Measurements from ENCODE around the gene ZNF492.
"Not testable (repeated sequence)": the region's sequence is repeated elsewhere in the genome, so short reads cannot be mapped to it uniquely, and the experiment has no call there.

The ZNF492 gene

DNA sequence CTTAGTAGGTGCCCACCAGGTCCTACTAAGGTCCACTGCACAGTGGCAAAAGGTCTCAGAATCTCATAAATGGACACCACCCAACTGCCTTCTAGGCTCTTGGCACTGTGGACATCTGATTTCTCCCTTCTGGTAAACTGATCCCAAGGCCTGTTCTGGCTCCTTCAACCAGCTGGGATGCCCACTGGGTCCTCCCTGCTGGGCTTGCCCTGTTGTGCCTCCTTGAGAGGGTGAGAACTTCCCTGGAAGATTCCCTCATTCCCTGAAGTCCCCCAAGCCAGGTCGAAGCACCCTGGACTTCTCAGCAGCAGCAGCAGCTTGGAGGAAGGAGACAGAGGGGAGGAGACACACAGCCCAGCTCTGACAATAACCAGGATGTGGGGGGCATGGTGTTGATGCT lies 6.6 kb upstream of the ZNF492 start:
- no peak for TF ChIP-seq EZH2phosphoT487 (IDR thresholded peaks at IDR 0.05; ENCODE audit: low read depth)
- TF ChIP-seq, protein P1, sequence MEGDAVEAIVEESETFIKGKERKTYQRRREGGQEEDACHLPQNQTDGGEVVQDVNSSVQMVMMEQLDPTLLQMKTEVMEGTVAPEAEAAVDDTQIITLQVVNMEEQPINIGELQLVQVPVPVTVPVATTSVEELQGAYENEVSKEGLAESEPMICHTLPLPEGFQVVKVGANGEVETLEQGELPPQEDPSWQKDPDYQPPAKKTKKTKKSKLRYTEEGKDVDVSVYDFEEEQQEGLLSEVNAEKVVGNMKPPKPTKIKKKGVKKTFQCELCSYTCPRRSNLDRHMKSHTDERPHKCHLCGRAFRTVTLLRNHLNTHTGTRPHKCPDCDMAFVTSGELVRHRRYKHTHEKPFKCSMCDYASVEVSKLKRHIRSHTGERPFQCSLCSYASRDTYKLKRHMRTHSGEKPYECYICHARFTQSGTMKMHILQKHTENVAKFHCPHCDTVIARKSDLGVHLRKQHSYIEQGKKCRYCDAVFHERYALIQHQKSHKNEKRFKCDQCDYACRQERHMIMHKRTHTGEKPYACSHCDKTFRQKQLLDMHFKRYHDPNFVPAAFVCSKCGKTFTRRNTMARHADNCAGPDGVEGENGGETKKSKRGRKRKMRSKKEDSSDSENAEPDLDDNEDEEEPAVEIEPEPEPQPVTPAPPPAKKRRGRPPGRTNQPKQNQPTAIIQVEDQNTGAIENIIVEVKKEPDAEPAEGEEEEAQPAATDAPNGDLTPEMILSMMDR (IDR thresholded peaks at IDR 0.05; ENCODE audit: low read depth, low read length): no peak
- no peaks in the 10 kb centered on the region for H3K36me3 ChIP-seq (replicated peaks; ENCODE audit: low read depth, low read length)
- H3K9me3 ChIP-seq (ENCODE audit: insufficient read depth, low read length): no peaks in the 10 kb centered on the region
- H3K4me3 ChIP-seq (ENCODE audit: low read length): no peak overlapping the region
- no peaks in the 10 kb centered on the region for H4K20me1 ChIP-seq (ENCODE audit: insufficient read depth, low read length)
- H3K79me2 ChIP-seq (ENCODE audit: low read length): no peaks in the 10 kb centered on the region
- no peak overlapping the region for H3K4me2 ChIP-seq (ENCODE audit: low read length)
- no peaks in the 10 kb centered on the region for H3K4me1 ChIP-seq (ENCODE audit: low read length)
- H2AFZ ChIP-seq (ENCODE audit: low read depth, low read length): no peak overlapping the region
- no peaks in the 10 kb centered on the region for H3K27me3 ChIP-seq (ENCODE audit: low read depth, low read length)
- no peak overlapping the region for H3K9ac ChIP-seq (ENCODE audit: low read length)
- H3K27ac ChIP-seq (ENCODE audit: low read length): no peak overlapping the region

DNA sequence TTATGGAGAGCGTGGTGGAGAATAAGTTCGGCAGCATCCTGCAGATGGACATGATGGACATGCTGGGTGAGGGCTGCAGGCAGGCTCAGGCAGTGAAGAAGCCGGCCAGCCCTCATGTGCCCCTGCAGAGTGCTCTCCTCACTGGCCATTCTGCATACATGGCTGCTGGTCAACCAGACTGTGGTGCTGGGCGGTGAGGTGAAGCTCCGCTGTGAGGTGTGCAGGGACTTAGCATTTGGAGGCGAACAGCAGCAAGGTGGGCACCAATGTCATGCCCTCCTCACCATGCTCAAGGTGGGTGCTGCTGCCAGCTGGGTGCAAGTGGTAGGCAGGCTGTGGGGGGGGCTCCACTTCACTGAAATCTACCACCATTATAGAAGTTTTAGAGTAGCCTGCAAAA lies 5.7 kb upstream of the ZNF492 start:
- Histone ChIP-seq H3K9ac (ENCODE audit: low read length) (no peak overlapping the region), H2AFZ (ENCODE audit: low read depth, low read length) (no peak overlapping the region), H3K4me3 (ENCODE audit: low read length) (no peak overlapping the region), H3K36me3 (replicated peaks; ENCODE audit: low read depth, low read length) (no peaks in the 10 kb centered on the region), H3K4me1 (ENCODE audit: low read length) (no peaks in the 10 kb centered on the region), H3K79me2 (ENCODE audit: low read length) (no peaks in the 10 kb centered on the region), H3K9me3 (ENCODE audit: insufficient read depth, low read length) (no peaks in the 10 kb centered on the region), H3K4me2 (ENCODE audit: low read length) (no peak overlapping the region), H4K20me1 (ENCODE audit: insufficient read depth, low read length) (no peaks in the 10 kb centered on the region), H3K27ac (ENCODE audit: low read length) (no peak overlapping the region), H3K27me3 (ENCODE audit: low read depth, low read length) (no peaks in the 10 kb centered on the region)
- TF ChIP-seq, protein P1 (IDR thresholded peaks at IDR 0.05; ENCODE audit: low read depth, low read length): no peak

DNA sequence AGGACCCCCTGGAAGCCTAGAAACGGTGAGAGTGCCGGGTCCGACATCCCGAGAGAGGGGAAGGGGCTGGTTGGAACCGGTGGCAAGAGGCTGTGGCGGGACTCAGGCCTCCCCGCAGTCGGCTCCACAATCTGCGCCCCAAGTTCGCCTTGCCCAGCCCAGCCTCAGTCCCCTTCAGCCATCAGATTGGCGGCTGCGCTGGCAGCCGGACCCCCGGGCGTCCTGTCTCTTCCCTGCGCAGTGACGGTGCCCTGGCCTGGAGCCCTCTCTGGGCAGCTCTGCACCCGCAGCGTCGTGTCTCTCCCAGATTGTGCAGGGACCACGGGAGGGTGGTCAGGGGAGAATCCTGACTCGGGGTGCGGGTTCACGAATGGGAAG lies 315 bp downstream of the ZNF492 start:
- no peaks in the 10 kb centered on the region; the same call in 1 of the 2 replicates for H3K9me3 ChIP-seq (ENCODE audit: insufficient read depth, low read length)
- TF ChIP-seq, protein P1 (IDR thresholded peaks at IDR 0.05; ENCODE audit: low read depth, low read length): no peak
- TF ChIP-seq EZH2phosphoT487 (IDR thresholded peaks at IDR 0.05; ENCODE audit: low read depth): no peak

DNA sequence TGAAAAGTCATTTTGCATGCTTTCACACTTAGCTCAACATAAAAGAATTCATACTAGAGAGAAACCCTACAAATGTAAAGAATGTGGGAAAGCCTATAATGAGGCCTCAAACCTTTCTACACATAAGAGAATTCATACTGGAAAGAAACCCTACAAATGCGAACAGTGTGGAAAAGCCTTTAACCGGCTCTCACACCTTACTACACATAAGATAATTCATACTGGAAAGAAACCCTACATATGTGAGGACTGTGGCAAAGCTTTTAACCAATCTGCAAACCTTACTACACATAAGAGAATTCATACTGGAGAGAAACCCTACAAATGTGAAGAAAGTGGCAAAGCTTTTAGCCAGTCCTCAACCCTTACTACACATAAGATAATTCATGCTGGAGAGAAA lies 51.4 kb downstream of the ZNF492 start:
- H3K27me3 ChIP-seq (ENCODE audit: low read depth, low read length); H3K4me3 ChIP-seq (ENCODE audit: low read length); H3K27ac ChIP-seq (ENCODE audit: low read length); H3K4me1 ChIP-seq (ENCODE audit: low read length); H3K9ac ChIP-seq (ENCODE audit: low read length); H2AFZ ChIP-seq (ENCODE audit: low read depth, low read length); H4K20me1 ChIP-seq (ENCODE audit: insufficient read depth, low read length); H3K36me3 ChIP-seq (replicated peaks; ENCODE audit: low read depth, low read length); H3K79me2 ChIP-seq (ENCODE audit: low read length); H3K4me2 ChIP-seq (ENCODE audit: low read length): not testable (repeated sequence)
- H3K9me3 ChIP-seq (ENCODE audit: insufficient read depth, low read length): peaks cover 17% of the 10 kb centered on the region; the same call in 1 of the 2 replicates

More for the DNA sequence above, 315 bp downstream of the ZNF492 start:
- H3K36me3 ChIP-seq (replicated peaks; ENCODE audit: low read depth, low read length): no peaks in the 10 kb centered on the region
- H3K79me2 ChIP-seq (ENCODE audit: low read length): no peaks in the 10 kb centered on the region
- H2AFZ ChIP-seq (ENCODE audit: low read depth, low read length): no peak overlapping the region
- H3K4me2 ChIP-seq (ENCODE audit: low read length): no peak overlapping the region
- no peak overlapping the region for H3K4me3 ChIP-seq (ENCODE audit: low read length)
- H3K27ac ChIP-seq (ENCODE audit: low read length): no peak overlapping the region
- no peaks in the 10 kb centered on the region for H3K27me3 ChIP-seq (ENCODE audit: low read depth, low read length)
- H3K4me1 ChIP-seq (ENCODE audit: low read length): no peaks in the 10 kb centered on the region
- no peak overlapping the region for H3K9ac ChIP-seq (ENCODE audit: low read length)
- no peaks in the 10 kb centered on the region for H4K20me1 ChIP-seq (ENCODE audit: insufficient read depth, low read length)

DNA sequence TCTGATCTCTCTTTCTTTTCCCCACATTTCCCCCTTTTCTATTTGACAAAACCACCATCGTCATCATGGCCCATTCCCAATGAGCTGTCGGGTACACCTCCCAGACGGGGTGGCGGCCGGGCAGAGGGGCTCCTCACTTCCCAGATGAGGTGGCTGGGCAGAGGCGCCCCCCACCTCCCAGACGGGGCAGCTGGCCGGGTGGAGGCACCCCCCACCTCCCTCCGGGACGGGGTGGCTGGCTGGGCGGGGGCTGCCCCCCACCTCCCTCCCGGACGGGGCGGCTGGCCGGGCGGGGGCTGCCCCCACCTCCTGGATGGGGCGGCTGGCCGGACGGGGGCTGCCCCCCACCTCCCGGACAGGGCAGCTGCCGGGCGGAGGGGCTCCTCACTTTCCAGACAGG lies 68.5 kb downstream of the ZNF492 start:
- H3K4me1 ChIP-seq (ENCODE audit: low read length); H2AFZ ChIP-seq (ENCODE audit: low read depth, low read length); H3K9ac ChIP-seq (ENCODE audit: low read length); H3K79me2 ChIP-seq (ENCODE audit: low read length); H3K27ac ChIP-seq (ENCODE audit: low read length); H4K20me1 ChIP-seq (ENCODE audit: insufficient read depth, low read length); H3K4me3 ChIP-seq (ENCODE audit: low read length); H3K27me3 ChIP-seq (ENCODE audit: low read depth, low read length); H3K4me2 ChIP-seq (ENCODE audit: low read length); H3K9me3 ChIP-seq (ENCODE audit: insufficient read depth, low read length); H3K36me3 ChIP-seq (replicated peaks; ENCODE audit: low read depth, low read length): not testable (repeated sequence)

DNA sequence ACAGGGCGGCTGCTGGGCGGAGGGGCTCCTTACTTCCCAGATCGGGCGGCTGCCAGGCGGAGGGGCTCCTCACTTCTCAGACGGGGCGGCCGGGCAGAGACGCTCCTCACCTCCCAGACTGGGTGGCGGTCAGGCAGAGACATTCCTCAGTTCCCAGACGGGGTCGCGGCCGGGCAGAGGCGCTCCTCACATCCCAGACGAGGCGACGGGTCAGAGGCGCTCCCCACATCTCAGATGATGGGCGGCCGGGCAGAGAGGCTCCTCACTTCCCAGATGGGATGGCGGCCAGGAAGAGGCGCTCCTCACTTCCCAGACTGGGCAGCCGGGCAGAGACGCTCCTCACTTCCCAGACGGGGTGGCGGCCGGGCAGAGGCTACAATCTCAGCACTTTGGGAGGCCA lies 69.0 kb downstream of the ZNF492 start:
- not testable (repeated sequence) for H3K36me3 ChIP-seq (replicated peaks; ENCODE audit: low read depth, low read length); H3K27ac ChIP-seq (ENCODE audit: low read length); H3K9me3 ChIP-seq (ENCODE audit: insufficient read depth, low read length); H2AFZ ChIP-seq (ENCODE audit: low read depth, low read length); H3K9ac ChIP-seq (ENCODE audit: low read length); H3K27me3 ChIP-seq (ENCODE audit: low read depth, low read length); H3K4me2 ChIP-seq (ENCODE audit: low read length); H3K4me3 ChIP-seq (ENCODE audit: low read length); H3K4me1 ChIP-seq (ENCODE audit: low read length); H4K20me1 ChIP-seq (ENCODE audit: insufficient read depth, low read length); H3K79me2 ChIP-seq (ENCODE audit: low read length)

Measured in OCI-LY3 (cell line).